Measurements from ENCODE around the gene KIF18A. TPM values are rescaled to one million over a fixed set of nuclear protein-coding genes. Genes with fewer than 3 reads are reported as not detected.
"Not testable (repeated sequence)": the region's sequence is repeated elsewhere in the genome, so short reads cannot be mapped to it uniquely, and the experiment has no call there.

Gene KIF18A
- 20.6 TPM for polyA plus RNA-seq (2013, experiment 1 of 2; ENCODE audit: insufficient read length)
- 4.7 TPM for polyA plus RNA-seq (2013, experiment 2 of 2; ENCODE audit: insufficient read length)

GRCh38 chr11:28107750-28108618 is at the start of gene KIF18A, which contains the start of gene METTL15:
KIF18A (minus strand) TSS chr11:28108156; CDS start chr11:28097947, 10,209 bp downstream.
METTL15 (plus strand) TSS chr11:28108388; CDS start chr11:28113335, 4,947 bp downstream.
- DNase-seq: peak; percentile 99

DNA sequence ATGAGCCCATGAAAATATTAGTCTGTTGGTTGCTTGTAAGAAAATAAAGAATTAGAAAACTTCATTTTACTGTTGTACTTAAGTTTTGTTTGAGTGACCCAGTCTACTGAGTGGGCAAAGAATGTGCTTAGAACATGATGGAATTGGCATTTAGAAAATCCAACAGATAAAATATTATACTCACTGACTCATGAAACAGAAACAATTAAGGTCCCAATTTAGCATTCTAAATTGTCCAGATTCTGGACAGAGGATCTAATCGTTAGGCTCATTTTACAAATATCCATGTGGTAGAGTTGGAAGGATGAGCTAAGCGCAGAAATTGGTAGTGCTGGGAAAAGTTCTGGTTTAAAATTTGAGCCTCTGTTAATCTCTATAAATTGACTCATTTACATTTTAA is 45.6 kb upstream of the KIF18A start:
- peak; percentile 30 for DNase-seq

GRCh38 chr11:28152743-28153142 is 44.8 kb upstream of the KIF18A start:
- DNase-seq: no peak

- DNase-seq: peak; percentile 86
Observed at GRCh38 chr11:28146123-28146751, 38.3 kb upstream of the KIF18A start.

DNA sequence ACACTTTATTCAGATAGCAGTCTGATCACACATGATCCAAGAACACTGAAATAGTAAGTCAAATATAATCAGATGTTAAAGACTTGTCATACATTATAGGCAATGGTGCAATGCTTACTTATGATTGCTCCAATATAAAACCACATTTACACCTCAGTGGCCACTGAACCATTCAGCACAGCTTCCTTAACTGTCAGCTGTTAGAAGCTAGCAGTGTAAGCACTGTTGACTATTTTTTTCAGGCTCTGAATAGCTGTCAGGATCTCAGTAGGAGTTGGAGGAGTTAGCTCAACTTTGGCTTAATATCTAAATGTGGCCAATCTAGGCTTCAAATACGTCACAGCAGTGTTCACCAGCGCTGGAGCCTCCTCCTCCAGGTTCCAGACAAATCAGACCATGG is 36.9 kb upstream of the KIF18A start:
- DNase-seq: no peak

GRCh38 chr11:28142724-28143123 is 34.8 kb upstream of the KIF18A start:
- DNase-seq: no peak

DNA sequence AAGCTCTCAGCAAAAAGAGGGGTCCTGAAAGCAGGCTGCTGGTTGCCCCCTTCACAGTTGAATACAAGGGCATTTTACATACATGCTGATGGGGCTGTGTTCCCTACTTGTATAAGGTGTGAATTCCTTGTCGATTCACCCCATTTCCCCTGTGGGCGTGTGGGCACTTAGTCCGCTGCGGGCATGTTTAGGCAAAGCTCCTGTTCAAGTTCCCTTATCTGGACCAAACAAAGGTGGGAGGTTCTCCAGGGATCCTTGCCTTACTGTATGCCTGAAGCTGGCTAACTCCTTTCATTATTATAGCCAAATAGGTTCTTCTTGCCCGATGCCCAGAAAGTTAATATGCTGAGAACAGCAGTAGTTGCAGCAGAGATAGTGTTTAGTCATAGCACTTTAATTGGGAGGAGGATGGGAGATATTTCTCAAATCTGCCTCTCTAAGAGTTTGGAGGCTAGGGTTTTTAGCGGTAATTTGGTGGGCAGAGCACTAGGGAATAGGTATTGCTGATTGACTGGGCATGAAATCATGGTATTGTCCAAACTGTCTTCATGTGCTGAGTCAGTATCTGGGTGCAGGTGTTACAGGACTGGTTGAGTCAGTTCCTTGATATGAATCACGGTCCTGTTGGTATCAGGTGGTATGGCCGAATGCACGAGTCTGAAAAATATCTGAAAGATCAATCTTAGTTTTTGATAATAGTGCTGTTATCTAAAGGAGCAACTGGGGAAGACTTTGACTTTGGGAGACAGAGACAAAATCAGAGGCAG is 32.9 kb upstream of the KIF18A start:
- no peak for DNase-seq

DNA sequence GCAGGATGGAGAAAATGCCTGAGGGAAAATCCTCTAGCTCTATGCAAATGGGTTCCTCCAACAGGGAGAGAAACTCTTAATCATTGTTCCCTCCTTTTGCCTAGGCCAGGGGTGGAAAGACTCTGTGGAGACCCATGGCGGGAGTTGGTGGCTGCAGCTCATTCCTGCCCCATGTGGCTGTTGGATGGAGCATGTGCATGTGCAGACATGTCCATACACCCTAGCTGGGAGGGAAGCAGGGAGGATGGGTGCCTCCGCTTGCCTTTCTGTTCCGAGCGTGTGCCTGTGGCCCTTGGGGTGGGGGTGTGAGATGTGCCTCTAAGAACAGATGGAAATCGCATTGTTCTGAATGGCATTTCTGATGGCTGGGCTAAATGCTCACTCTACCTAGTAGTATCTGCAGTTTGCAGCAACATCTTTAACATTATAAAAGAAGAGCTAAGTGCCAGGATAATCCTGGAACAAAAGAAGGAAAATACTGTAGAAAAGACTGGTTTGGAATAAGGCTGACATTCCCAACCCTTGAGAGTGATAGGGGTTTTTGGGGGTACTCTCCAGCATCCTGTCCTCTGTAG is 32.0 kb upstream of the KIF18A start:
- DNase-seq: no peak

DNA sequence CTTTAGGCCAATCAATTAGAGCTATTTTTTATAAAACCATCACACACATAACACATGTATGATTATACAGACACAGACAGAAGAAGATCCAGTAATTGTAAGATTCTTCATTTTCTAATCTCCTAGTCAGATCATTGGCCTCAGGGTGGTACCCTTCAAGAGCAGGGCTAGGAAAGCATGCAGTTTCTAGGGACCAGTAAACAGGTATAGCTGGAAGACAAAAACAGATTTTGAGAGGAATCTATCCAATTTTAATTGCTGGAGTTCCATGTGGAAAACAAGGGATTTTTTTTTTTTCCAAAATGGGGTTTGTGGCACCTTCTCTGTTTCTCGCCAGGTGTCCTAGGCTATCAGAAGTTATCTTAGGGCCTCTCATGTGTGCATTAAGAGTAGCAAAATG is 29.9 kb upstream of the KIF18A start:
- no peak for DNase-seq

DNA sequence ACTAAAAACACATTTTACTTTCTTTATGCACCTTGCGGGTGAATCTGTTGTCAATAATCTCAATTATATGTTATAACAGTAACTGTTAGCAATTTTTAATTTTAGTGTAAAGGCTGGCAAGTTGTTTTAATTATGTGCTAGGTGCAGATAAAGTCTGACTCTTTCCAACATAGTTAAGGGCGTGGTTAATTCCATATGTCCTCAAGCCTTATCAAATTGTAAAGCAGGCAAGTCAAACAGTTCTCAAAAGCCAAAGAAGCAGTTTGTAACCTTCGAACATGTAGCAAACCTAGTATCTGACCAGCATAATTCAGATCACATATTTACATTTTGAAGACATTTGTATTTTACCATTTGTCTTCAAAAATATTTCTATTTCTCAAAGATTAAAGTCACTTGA is 29.4 kb upstream of the KIF18A start:
- no peak for DNase-seq

- DNase-seq: not testable (repeated sequence)
Observed at GRCh38 chr11:28136157-28136556, 28.2 kb upstream of the KIF18A start.

DNA sequence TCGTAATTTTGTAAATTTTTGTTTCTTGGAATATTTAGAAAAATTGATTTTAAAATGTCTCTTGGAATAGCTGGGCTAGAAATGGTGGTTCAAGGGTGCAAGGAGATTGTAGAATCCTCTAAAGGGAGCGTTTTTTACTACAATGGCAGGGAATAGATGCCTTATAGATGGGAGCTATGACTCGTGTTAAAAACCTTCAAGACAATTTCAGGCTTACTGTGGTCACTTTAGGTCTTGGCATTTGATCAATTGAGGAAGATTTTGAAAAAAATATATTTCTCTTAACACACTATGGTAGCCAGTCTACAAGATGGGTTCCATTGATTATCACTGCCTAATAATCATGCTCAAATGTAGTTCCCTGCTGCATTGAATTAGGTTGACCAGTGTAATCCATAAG is 25.2 kb upstream of the KIF18A start:
- peak; percentile 50 for DNase-seq

DNA sequence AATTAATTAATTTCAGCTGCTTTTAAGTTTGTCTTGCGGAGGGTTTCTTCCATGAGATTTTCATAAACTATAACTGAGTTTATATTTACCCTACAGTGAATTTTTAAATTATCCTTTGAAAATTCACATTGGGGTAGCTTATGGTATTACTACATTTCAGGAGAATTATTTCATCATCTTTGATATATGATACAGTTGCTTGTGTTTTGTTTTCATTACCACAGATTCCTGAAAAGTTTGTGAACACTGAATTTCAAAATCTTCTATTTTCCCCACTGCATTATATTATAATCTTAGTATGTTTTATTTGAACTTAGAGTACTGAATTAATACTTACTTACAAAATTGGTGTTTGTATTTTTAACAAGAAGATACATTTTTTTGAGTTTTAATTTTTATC is 24.6 kb upstream of the KIF18A start:
- peak; percentile 8 for DNase-seq

- peak; percentile 74 for DNase-seq
Observed at GRCh38 chr11:28123151-28123581, 15.2 kb upstream of the KIF18A start.

GRCh38 chr11:28117712-28118111 is 9.8 kb upstream of the KIF18A start:
- no peak for DNase-seq

DNA sequence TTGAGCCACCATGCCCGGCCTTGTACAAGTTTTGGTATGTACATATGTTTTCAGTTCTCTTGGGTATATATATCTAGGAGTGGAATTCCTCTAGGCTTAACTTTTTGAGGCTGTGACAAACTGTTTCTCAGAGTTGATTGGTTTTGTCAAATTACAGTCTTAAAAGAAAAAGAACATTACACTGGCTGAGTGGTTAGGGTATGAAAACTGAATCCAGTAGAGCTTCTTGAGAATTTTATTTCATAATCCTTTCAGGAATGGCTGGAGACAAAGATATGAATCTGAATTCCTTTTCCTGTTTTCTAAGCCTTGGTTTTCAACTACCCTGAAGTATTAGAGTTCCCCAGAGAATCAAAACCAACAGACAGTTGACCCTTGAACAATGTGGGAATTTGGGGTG is 6.8 kb upstream of the KIF18A start:
- DNase-seq: no peak

GRCh38 chr11:28114116-28114515 is 6.2 kb upstream of the KIF18A start:
- no peak for DNase-seq

DNA sequence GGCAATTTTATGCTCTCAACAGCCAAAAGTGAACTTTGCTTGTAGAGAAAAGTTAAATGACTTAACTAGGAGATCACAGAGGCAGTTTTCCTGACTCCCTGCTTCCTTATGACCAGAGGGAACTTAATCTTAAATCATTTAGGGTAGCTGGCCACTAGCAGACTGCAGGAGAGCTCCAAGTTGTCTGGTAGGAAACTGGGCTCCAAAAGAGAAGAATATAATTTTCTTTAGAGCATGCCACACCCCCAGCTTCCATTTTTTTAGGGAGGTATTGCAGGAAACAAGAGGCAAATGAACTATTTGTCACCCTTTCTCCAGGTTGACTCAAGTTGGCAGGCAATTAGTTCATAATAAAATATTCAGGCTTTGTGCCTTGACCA is 2.9 kb upstream of the KIF18A start:
- peak; percentile 17 for DNase-seq

DNA sequence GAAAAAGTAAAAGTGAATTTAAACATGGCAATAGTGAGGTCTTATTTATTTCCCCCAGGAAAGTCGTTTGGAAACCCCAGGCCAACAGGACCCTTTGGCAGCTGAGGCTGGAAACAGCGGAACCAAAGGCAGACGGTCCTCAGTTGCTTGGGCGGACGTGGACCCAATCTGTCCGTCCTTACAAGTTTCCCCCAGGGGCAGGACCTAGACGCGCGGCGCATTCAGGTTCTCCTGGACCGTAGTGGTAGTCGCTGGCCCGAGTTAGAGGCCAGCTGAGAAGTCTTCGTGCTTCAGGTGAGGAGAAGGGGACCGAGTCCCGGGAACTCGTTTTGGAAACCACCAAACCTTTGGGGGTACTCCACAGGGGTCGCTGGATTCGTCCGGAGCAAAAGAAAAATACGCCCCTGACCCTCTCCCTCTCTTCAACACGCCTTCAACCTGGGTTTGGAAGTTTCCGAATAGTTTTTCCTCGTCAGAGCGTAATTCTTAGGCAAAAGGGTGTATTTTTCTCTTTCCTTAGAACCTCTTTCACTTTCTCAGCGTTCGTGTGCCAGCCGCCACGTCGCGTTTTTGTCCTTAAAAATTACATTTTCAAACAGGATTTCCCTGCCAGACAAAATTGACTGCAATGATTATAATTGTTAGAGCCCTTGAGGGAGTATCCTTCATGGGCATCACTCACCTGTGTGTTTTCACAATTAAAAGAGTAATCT is 2.3 kb upstream of the KIF18A start:
- peak; percentile 79 for DNase-seq

- peak; percentile 17 for DNase-seq
Observed at GRCh38 chr11:28108958-28109357, 1.0 kb upstream of the KIF18A start.

- peak; percentile 33 for DNase-seq
Observed at GRCh38 chr11:28107191-28107749, 686 bp downstream of the KIF18A start.

All from fibroblast of skin of back (primary cell).